HEK293 (cell line): Measurements from ENCODE around the gene DNAJB11.

ENCODE experiments used
- KLF10 ChIP-seq: fragments of 450-650 bp; IDR thresholded peaks from 2 replicates; pipeline ENCODE4 v1.5.1; 2018; ENCODE audit warnings: missing biosample characterization, mild to moderate bottlenecking, missing genetic modification characterization
- ZBTB21 ChIP-seq: fragments of 450-650 bp; formaldehyde crosslinking; IDR thresholded peaks from 2 replicates; pipeline ENCODE4 v1.5.1; 2017; ENCODE audit warnings: missing biosample characterization, missing genetic modification characterization
- ZNF114 ChIP-seq: fragments of 450-650 bp; formaldehyde crosslinking; IDR thresholded peaks from 2 replicates; pipeline ENCODE4 v1.5.0; 2017; ENCODE audit warnings: missing biosample characterization, missing genetic modification characterization
- ZSCAN16 ChIP-seq: fragments of 450-650 bp; formaldehyde crosslinking; IDR thresholded peaks from 2 replicates; pipeline ENCODE4 v1.5.1; 2016; ENCODE audit warnings: missing biosample characterization, missing genetic modification characterization
- TF ChIP-seq, protein P1 (sequence below): fragments of 450-650 bp; formaldehyde crosslinking; IDR thresholded peaks from 2 replicates; pipeline ENCODE4 v1.5.1; 2016; ENCODE audit warnings: missing biosample characterization, missing genetic modification characterization

DNA sequence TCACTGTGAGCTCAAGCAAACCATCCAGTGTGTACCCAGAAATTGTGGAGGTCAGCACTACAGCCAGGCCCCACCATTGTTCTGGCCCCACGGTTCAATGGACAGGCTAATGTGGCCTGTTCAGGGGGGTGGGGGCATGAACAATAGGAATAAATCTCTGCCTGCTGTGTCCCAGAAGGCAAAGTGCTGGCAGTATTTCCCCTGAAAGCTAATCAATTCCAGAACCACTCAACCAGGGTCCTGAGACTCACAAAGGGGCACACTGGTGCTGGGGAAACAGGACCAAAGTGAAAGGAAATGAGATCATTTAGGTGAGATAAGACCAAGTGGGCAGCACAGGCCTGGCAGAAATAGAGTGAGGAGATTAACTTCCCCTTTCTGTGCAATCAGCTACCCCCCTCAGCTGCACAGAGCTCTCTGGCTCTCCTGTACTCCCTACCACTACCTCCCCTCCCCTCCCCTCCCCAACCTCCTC is 37.9 kb upstream of the DNAJB11 start:
- TF ChIP-seq ZBTB21 (tag by site-specific recombination) (no peak), ZSCAN16 (tag by site-specific recombination) (no peak), KLF10 (tag by site-specific recombination) (no peak), ZNF114 (tag by site-specific recombination) (no peak)
- TF ChIP-seq, protein P1, sequence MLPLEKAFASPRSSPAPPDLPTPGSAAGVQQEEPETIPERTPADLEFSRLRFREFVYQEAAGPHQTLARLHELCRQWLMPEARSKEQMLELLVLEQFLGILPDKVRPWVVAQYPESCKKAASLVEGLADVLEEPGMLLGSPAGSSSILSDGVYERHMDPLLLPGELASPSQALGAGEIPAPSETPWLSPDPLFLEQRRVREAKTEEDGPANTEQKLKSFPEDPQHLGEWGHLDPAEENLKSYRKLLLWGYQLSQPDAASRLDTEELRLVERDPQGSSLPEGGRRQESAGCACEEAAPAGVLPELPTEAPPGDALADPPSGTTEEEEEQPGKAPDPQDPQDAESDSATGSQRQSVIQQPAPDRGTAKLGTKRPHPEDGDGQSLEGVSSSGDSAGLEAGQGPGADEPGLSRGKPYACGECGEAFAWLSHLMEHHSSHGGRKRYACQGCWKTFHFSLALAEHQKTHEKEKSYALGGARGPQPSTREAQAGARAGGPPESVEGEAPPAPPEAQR (tag by site-specific recombination), result no peak
